GM12873 (cell line): ENCODE data around the gene CELF5.

ENCODE experiments used
- CTCF ChIP-seq: IDR thresholded peaks from 2 replicates; pipeline ENCODE4 v1.5.1; 2012; ENCODE audit warnings: low read depth, mild to moderate bottlenecking, moderate library complexity, low read length, control low read depth; ENCODE audit not compliant: insufficient read depth; ENCODE audit errors: missing control alignments

Gene CELF5

DNA sequence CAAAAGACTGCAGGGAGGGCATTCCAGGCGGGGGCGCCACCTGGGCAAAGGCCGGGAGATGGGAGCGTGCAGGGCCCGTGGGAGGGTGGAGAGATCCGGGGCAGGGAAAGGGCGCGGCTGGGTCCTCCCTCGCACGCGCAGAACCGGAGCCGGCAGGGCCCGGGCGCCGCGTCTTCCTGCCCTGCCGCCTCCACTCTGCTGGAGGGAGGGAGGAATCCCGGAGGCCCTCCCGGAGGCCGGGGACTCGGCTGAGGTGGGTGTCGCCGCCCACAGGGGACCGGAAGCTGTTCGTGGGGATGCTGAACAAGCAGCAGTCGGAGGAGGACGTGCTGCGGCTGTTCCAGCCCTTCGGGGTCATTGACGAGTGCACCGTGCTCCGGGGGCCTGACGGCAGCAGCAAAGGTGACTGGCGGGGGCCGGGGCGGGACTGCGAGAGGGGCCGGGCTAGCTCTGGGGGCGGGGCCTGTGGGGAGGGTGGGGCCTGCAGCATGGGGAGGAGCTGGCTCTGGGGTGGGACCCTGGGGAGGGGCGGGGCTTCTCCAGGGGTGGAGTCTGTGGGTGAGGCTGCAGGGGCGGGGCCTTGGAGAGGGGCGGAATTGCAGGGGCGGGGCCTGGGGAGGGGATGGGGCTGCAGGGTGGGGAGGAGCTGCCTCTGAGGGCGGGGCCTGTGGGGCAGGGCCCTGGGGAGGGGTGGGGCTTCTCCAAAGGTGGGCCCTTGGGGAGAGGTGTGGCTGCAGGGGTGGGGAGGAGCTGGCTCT, 51.3 kb downstream of the CELF5 start:
- TF ChIP-seq CTCF = no peak

DNA sequence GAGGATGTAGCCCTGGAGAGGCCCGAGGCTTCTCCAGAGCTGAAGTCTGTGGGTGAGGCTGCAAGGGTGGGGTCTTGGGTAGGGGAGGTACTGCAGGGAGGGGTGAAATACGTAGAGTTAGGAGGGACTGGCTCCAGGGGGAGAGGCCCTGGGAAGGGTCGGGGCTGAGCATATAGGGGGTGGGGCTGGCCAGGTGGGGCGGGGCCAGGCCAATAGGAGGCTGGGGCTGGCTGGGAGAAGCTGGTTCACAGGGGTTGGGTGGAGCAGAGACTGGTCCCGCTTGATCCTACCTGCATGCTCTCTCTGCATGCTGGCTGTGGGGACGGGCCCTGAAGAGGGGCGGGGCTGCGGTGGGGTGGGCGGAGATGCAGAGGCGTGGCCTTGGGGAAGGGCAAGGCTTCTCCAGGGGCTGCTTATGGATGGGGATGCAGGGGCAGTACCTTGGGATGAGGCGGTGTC, 51.9 kb downstream of the CELF5 start:
- TF ChIP-seq CTCF = no peak

DNA sequence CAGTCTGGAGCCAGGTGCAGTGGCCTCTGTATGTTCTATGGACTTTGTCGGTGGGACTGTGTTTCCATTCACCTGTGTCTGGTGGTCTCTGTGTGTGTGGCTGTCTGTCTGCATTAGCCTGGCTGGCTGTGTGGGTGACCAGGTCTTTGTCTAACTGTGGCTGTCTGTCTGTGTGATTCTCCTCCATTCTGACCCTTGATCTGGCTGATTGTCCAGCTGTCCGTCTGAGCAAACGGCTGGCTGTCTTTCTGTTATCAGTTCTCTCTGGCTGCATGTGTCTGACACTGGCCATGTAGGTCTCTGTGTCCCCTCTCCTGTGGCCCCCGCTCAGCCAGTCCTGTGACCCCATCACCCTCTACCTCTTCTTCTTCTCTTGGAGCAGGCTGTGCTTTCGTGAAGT, 53.2 kb downstream of the CELF5 start:
- no peak for TF ChIP-seq CTCF

- no peak for TF ChIP-seq CTCF
Observed at GRCh38 chr19:3278294-3278693, 53.8 kb downstream of the CELF5 start.

DNA sequence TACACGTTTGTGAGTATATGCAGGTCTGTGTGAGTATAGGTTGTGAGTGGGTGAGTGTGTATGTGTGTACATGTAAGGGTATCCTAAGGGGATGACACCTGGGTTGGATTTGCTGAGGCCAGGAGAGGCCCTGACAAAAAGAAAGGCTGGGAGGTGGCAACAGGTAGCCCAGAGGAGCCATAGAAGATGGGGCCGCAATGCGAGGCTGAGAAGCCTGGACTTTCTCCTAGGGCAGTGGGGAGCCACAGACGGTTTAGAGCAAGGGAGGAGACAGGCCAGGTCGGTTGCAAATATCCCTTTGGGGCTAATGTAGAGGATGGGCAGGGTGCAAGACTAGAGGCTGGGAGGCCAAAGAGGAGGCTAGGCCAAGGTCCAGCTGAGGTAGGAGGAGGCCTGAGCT, 54.3 kb downstream of the CELF5 start:
- TF ChIP-seq CTCF = no peak

DNA sequence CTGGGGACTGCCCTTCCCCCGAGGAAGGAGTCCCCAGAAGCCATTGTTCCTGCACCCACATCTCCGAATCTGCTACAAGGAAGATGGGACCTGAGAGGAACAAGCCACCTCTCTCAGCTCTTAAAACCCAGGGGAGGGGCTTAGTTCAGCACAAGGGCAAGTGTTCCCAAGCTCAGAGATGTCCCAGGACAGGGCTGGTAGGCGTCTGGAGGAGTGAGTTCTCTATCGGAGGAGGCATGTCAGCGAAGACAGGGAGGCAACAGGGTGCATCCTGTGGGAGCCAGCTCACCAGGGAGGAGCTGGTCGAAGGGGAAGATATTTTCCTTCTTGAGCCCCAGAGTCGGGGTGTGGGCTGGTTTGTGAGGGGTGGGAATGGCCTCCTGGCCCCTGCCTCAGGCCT, 54.8 kb downstream of the CELF5 start:
- TF ChIP-seq CTCF = no peak

- TF ChIP-seq CTCF = no peak
Observed at GRCh38 chr19:3281026-3281425, 56.6 kb downstream of the CELF5 start.
